ENCODE measurements around the gene CLMN. TPM values are rescaled to one million over a fixed set of nuclear protein-coding genes. Genes with fewer than 3 reads are reported as not detected.

CLMN gene
- total and polyA plus RNA-seq, 10 of the 15 experiments (the other 5 are each of a cell fraction or from before 2014, with no cell fraction given): 7.8 to 49.3 (median 18.5) TPM

- ChIA-PET CTCF (interaction anchor here (0.8 kb wide), 1 partner anchor 84 kb away, joined by 3 read pairs; no protein-coding TSS in a partner anchor), SMC1A (ENCODE audit: uncharacterized antibody, unreplicated experiment) (interaction anchor here (2.2 to 3.6 kb wide), 4 partner anchors 13 to 84 kb away, joined by 6 to 16 read pairs (median 11); no protein-coding TSS in a partner anchor), POLR2A (interaction anchor here (0.6 to 0.7 kb wide), 2 partner anchors 18 to 191 kb away, joined by 3 read pairs; no protein-coding TSS in a partner anchor), RAD21 (ENCODE audit: unreplicated experiment) (interaction anchor here (0.6 to 3.5 kb wide), 5 partner anchors 37 to 245 kb away, joined by 3 to 18 read pairs (median 4); no protein-coding TSS in a partner anchor)
- intact Hi-C loops (cut with micrococcal nuclease; ENCODE audit: unreplicated experiment) (loop anchor here (5.0 kb wide), 1 partner anchor 111 kb away; the partner anchor contains the start of gene DICER1), in situ Hi-C loops (cut with MboI) (no loop called here)
- no peak for FAIRE-seq
- H4K20me1 ChIP-seq (ENCODE audit: control insufficient read depth, insufficient read depth): no peaks in the 10 kb centered on the region
- no peaks in the 10 kb centered on the region for H3K79me2 ChIP-seq (ENCODE audit: control insufficient read depth, insufficient read depth, low read length)
- H3K9me3 ChIP-seq (replicated peaks; ENCODE audit: control insufficient read depth, insufficient read depth, low read length): no peaks in the 10 kb centered on the region
- BruUV-seq (replicated peaks): no TSS peak
- no peak overlapping the region for H3K9ac ChIP-seq (ENCODE audit: control insufficient read depth, insufficient read depth, low read length)
- H3K36me3 ChIP-seq (ENCODE audit: control insufficient read depth in 2 of 2, insufficient read depth in 2 of 2, low read length in 1 of 2): no peaks in the 10 kb centered on the region
- peaks cover 42% of the 10 kb centered on the region for H3K4me1 ChIP-seq (ENCODE audit: control insufficient read depth, insufficient read depth, low read length)
- no peak overlapping the region for H3K4me2 ChIP-seq (ENCODE audit: control insufficient read depth, insufficient read depth)
- no peak overlapping the region for H2AFZ ChIP-seq (ENCODE audit: control insufficient read depth, low read depth, low read length)
- peak; percentile 7 for ATAC-seq
- no peaks in the 10 kb centered on the region for H3K27me3 ChIP-seq (replicated peaks in 1 of 2; ENCODE audit: control insufficient read depth in 2 of 2, insufficient read depth in 2 of 2, low read length in 1 of 2)
- no peak for DNase-seq (ENCODE audit: low read depth, low spot score)
- H3K4me3 ChIP-seq: no peak overlapping the region
- no peak overlapping the region for H3K27ac ChIP-seq (ENCODE audit: control insufficient read depth, insufficient read depth)
- no peak for TF ChIP-seq EGR1 (IDR thresholded peaks at IDR 0.05; ENCODE audit: borderline replicate concordance in 1 of 2, low read depth in 2 of 2, low read length in 2 of 2)
- TF ChIP-seq EED (IDR thresholded peaks at IDR 0.05; ENCODE audit: low read depth): peak; percentile 47; the same call in 1 of the 2 replicates
- TF ChIP-seq NR2C2 (IDR thresholded peaks at IDR 0.05; ENCODE audit: borderline replicate concordance, control insufficient read depth, insufficient read length, low read depth): no peak
- peak; percentile 46; the same call in 1 of the 2 replicates for TF ChIP-seq NFIC (IDR thresholded peaks at IDR 0.05; ENCODE audit: low read depth, low read length)
- no peak for TF ChIP-seq EP300 (IDR thresholded peaks at IDR 0.05; ENCODE audit: borderline replicate concordance in 1 of 2, control insufficient read depth in 1 of 2, low read depth in 2 of 2, low read length in 2 of 2)
- TF ChIP-seq PAX5 (IDR thresholded peaks at IDR 0.05; ENCODE audit: borderline replicate concordance, low read depth, low read length): no peak
- TF ChIP-seq IRF3 (IDR thresholded peaks at IDR 0.05): no peak
- TF ChIP-seq PBX3 (IDR thresholded peaks at IDR 0.05; ENCODE audit: insufficient replicate concordance, low read depth, low read length): no peak
- TF ChIP-seq LARP7 (IDR thresholded peaks at IDR 0.05): no peak
- no peak for TF ChIP-seq BCL3 (IDR thresholded peaks at IDR 0.05; ENCODE audit: borderline replicate concordance, insufficient read depth, low read depth, low read length, poor library complexity, severe bottlenecking)
- no peak for TF ChIP-seq SMAD5 (IDR thresholded peaks at IDR 0.05; ENCODE audit: low read depth)
- no peak for TF ChIP-seq USF1 (IDR thresholded peaks at IDR 0.05; ENCODE audit: borderline replicate concordance, extremely low read length, insufficient read depth, low read depth, low read length)
- no peak for TF ChIP-seq NFYB (IDR thresholded peaks at IDR 0.05; ENCODE audit: insufficient read depth, low read depth, low read length)
- TF ChIP-seq CEBPB (IDR thresholded peaks at IDR 0.05; ENCODE audit: borderline replicate concordance in 1 of 2, low read depth in 2 of 2, low read length in 2 of 2): no peak
- no peak for TF ChIP-seq MEF2A (IDR thresholded peaks at IDR 0.05; ENCODE audit: insufficient read depth, low read depth, low read length)
- no peak for TF ChIP-seq STAT3 (IDR thresholded peaks at IDR 0.05; ENCODE audit: low read depth, low read length)
- TF ChIP-seq RUNX3 (IDR thresholded peaks at IDR 0.05; ENCODE audit: low read length): peak; percentile 55; the same call in 1 of the 2 replicates
- TF ChIP-seq RAD21 (IDR thresholded peaks at IDR 0.05; ENCODE audit: insufficient read depth, low read depth, low read length): no peak
- no peak for TF ChIP-seq TCF3 (IDR thresholded peaks at IDR 0.05; ENCODE audit: borderline replicate concordance, insufficient read depth, low read depth, low read length)
Observed at GRCh38 chr14:95268350-95268749, 51.4 kb downstream of the CLMN start.

Measured in GM12878 (cell line).